NCI-H1436 (cell line): Measurements from ENCODE around the gene KDM4C.

ENCODE experiments used
- DNase-seq: peaks from one replicate; lab custom pipeline; 2025; lab: John Stamatoyannopoulos, UW

Gene KDM4C

GRCh38 chr9:7097785-7098752, 340.3 kb downstream of the KDM4C start:
- DNase-seq: no peak

GRCh38 chr9:7103367-7103766, 345.6 kb downstream of the KDM4C start:
- no peak for DNase-seq

GRCh38 chr9:7103771-7104170, 346.0 kb downstream of the KDM4C start:
- DNase-seq: no peak

- no peak for DNase-seq
Observed at GRCh38 chr9:7104625-7105024, 346.9 kb downstream of the KDM4C start.

- no peak for DNase-seq
Observed at GRCh38 chr9:7105095-7105494, 347.3 kb downstream of the KDM4C start.

- no peak for DNase-seq
Observed at GRCh38 chr9:7108936-7109335, 351.2 kb downstream of the KDM4C start.

GRCh38 chr9:7111413-7111812, 353.6 kb downstream of the KDM4C start:
- no peak for DNase-seq

- no peak for DNase-seq
Observed at GRCh38 chr9:7115606-7116005, 357.8 kb downstream of the KDM4C start.

- DNase-seq: peak; percentile 55
Observed at GRCh38 chr9:7117676-7118561, 360.1 kb downstream of the KDM4C start.

GRCh38 chr9:7118633-7119032, 360.9 kb downstream of the KDM4C start:
- DNase-seq: no peak

GRCh38 chr9:7119612-7120011, 361.8 kb downstream of the KDM4C start:
- no peak for DNase-seq

GRCh38 chr9:7121055-7121454, 363.3 kb downstream of the KDM4C start:
- DNase-seq: no peak

GRCh38 chr9:7121664-7122063, 363.9 kb downstream of the KDM4C start:
- no peak for DNase-seq

- DNase-seq: no peak
Observed at GRCh38 chr9:7123743-7124142, 366.0 kb downstream of the KDM4C start.

GRCh38 chr9:7125231-7125630, 367.5 kb downstream of the KDM4C start:
- no peak for DNase-seq

GRCh38 chr9:7129391-7129790, 371.6 kb downstream of the KDM4C start:
- DNase-seq: no peak

- no peak for DNase-seq
Observed at GRCh38 chr9:7130266-7130820, 372.6 kb downstream of the KDM4C start.

- no peak for DNase-seq
Observed at GRCh38 chr9:7132605-7133004, 374.8 kb downstream of the KDM4C start.

- DNase-seq: no peak
Observed at GRCh38 chr9:7135735-7136134, 378.0 kb downstream of the KDM4C start.

- DNase-seq: no peak
Observed at GRCh38 chr9:7137040-7137439, 379.3 kb downstream of the KDM4C start.

- no peak for DNase-seq
Observed at GRCh38 chr9:7137571-7137970, 379.8 kb downstream of the KDM4C start.

GRCh38 chr9:7139886-7140285, 382.1 kb downstream of the KDM4C start:
- DNase-seq: no peak

- no peak for DNase-seq
Observed at GRCh38 chr9:7140401-7140800, 382.6 kb downstream of the KDM4C start.
